GM21619 (cell line): ENCODE results near the gene ABCC3.
"Not testable (repeated sequence)": the region's sequence is repeated elsewhere in the genome, so short reads cannot be mapped to it uniquely, and the experiment has no call there.

Experiments
- ATAC-seq: cut with Tn5 transposase; IDR thresholded peaks from one replicate; pipeline ENCODE4 v1.9.1; 2021; ENCODE audit not compliant: unreplicated experiment

ABCC3 gene

DNA sequence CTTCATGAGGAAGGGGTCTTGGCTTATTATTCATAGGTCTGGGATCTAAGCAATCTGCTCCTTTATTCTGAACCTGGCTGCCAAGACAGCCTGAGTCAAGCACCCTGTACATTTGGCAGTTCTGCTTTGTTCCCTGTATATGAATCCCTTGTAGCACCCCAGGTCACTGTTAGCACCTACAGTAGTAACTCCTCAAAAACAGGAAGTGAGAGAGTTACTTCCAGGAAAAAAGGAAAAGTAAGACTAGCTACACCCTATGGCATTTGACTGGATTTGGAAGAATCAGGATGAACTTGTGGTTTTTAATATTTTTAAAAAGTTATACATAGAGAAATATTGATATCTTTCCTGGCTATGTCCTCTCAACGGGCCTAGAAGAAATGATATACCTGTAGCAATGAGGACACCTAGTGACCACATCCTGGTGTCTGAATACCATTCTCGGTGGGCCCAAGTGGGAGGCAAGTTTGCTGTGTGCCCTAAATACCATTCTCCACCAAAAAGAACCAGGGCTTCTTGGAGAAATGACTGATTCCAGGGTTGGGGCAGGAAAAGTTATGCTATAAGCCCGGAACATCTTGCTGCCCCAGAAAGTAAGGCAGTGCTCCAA lies 63.1 kb downstream of the ABCC3 start:
- no peak for ATAC-seq

DNA sequence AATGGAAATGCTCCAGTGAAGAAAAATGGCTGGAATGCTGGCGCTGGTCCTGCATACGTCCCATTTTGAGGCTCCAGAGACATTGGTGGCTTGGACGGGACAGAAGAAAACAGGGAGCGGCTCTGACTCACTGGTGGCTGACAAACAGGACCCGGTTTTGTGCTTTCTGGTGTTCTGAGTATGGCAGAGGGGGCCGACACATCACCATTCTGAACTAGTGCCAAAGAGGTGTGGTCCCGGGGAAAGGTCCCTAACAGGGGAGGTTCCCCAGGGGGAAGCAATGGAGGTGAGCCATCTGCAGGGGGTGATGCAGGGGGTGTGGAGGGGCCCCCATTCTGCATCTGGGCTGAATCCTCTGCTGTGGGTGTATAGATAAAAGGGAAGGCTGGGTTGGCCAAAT lies 64.7 kb downstream of the ABCC3 start:
- ATAC-seq = no peak

DNA sequence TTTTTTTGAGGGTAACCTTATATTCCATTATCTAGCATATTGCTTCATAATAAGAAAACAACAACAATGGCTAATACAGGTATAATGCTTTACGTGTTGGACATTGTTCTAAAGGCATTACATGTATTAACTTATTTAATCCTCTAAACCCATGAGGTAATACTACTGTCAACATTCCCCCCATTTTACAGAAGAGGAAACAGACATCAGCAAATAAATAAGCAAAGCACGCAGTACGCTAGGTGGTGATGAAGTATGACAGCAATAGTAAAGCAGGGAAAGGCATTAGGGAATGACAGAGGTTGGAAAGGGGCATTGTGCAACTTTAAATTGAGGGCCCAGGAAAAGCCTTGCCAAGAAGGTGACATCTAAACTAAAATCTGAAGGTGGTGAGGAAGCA lies 68.5 kb downstream of the ABCC3 start:
- no peak for ATAC-seq

DNA sequence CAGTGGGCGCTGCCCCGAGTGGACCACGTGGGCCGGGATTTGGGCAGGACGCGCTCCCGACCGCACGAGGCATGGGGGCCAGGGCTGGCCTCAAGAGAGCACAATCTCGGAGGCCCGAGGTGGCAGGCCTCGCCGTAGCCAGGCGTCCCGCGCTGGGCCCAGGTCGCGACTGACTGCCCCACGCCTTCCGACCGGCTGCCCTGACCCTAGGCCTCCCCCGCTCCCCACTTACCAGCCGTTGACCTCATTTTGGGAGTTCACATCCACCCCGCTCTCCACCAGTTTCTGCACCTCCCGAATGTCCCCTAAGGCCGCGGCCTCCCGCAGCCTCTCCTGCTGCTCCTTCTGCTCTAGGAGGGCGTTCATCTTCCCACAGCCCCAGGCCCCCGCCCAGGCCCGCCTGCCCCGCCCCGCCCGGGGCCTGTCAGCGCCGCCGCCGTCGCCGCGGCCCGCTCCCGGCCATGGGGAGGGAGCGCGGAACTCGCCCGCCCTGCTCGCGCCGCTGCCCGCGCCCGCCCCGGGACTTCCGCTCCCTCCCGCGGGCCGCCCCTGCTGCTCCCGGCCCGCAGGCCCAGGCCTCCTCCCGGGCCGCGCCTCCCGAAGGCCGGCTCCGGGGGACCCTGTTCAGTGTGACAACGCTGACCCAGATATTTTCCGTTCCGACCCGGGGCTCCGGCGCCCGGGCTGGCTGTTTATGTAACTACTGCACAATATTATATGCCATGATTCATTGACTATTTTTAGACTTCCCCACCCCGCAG lies 72.8 kb downstream of the ABCC3 start, which contains the start of gene ANKRD40:
ANKRD40 (minus strand) TSS at position 626 of the 761 bp plus-strand sequence; CDS start at position 366, 260 bp downstream.
- peak; percentile 71 for ATAC-seq

DNA sequence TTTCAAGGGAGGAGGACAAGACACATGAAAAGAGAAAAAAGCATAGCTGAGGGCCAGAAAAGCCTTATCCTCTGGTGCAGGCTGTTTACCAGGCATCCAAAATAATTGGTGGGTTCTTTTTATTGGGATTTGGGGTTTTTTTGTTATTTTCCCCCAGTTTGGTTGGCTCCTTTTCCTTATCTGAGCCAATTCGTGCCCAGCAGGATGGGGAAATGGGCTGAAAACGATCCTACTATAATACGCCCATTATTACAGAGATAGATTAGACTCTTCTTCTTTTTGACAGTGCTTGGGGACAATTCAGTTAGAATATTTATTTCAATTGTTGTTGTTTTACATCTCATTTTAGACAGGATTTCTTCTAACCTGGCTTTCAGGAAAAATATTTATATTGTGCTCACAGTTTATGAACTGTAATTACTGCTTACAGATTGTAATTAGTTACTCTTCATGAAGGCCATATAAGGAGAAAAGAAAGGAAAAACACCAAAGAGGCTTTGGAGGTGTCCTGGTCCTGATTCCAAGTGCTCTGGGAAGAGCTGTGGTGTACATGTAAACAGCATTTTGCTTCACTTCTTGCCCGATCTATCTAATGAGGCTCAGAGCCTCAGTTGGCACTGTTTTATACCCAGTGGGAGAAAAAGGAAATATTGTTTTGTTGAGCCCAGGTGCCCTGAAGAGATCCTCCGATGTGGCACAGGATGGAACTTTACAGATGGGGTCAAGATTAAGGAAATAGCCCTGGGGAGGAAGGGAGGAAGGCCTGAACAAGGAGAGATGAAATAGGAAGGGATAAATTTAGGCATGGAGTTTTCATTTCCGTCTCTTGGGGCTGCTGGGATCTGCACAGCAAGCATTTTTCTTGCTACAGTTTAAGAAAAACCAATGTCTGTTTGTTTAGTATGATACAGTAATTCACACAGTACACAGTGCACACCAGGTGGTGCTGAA lies 73.6 kb downstream of the ABCC3 start:
- no peak for ATAC-seq

DNA sequence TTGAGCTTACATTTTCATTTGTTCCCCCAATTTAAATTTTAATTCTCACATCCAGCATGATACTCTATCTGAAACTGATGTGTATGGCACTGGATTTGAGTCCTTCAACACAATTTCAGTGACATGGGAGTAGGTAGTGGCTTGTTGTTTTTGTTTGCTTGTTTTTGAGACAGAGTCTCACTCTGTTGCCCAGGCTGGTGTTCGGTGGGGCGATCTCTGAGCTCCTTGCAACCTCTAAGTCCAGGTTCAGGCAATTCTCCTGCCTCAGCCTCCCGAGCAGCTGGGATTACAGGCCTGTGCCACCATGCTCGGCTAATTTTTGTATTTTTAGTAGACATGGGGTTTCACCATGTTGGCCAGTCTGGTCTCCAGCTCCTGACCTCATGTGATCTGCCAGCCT lies 74.4 kb downstream of the ABCC3 start:
- ATAC-seq = not testable (repeated sequence)

DNA sequence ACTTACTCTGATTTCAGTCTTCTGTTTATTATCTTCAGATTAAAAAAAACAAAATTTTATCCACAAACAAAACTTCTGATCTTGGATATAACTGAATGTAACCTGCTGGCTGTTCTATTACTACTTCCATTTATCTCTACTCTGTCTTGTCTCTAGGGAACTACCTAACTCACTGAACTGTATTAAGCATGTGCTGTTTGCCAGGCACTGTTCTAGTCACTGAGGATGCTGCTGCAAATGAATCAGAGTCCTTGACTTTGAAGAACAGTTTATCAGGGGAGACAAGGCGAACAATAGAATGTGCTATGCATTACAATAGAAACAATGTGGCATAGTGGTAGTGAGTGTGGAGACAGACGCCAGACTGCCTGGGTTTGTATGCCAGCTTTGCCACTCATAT lies 75.3 kb downstream of the ABCC3 start:
- no peak for ATAC-seq

DNA sequence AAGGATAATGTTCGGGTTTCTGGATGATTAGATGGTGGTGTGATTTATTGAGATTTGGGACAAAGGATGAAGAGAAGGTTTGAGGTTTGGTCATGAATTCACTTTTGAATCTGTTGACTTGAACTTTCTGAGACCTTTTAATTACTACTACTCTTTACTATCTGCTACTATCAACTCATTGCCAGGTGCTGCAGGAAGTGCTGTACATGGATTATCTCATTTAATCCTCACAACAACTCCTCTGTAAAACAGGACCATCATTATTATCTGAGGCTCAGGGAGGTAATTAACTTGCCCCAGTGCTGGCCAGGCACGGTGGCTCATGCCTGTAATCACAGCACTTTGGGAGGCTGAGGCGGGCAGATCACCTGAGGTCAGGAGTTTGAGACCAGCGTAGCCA lies 76.0 kb downstream of the ABCC3 start:
- no peak for ATAC-seq

DNA sequence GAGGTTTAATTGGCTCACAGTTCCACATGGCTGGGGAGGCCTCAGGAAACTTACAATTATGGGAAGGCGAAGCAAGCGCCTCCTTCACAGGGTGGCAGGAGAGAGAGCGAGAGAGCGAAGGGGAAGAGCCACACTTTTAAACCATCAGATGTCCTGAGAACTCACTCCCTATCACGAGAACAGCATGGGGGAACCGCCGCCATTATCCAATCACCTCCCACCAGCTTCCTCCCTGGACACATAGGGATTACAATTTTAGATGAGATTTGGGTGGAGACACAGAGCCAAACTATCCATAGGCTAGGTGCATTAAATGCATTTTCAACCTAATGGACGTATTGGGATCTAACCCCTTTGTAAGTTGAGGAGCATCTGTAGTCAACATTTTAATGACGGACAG lies 78.0 kb downstream of the ABCC3 start:
- ATAC-seq = no peak

DNA sequence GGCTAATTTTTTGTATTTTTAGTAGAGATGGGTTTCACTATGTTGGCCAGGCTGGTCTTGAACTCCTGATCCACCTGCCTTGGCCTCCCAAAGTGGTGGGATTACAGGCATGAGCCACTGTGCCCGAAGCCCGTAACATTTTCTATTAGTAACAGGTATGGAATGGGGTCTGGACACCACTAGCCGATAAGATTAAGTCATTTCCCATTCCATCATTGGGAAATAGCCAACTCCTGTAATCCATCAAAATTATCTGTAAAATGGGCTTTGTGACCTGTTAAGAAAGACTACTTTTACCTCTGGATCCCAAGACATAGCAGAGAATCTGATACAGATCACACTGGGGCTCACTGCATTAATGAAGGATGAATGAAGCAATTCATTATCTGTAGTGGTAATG lies 80.8 kb downstream of the ABCC3 start:
- no peak for ATAC-seq

DNA sequence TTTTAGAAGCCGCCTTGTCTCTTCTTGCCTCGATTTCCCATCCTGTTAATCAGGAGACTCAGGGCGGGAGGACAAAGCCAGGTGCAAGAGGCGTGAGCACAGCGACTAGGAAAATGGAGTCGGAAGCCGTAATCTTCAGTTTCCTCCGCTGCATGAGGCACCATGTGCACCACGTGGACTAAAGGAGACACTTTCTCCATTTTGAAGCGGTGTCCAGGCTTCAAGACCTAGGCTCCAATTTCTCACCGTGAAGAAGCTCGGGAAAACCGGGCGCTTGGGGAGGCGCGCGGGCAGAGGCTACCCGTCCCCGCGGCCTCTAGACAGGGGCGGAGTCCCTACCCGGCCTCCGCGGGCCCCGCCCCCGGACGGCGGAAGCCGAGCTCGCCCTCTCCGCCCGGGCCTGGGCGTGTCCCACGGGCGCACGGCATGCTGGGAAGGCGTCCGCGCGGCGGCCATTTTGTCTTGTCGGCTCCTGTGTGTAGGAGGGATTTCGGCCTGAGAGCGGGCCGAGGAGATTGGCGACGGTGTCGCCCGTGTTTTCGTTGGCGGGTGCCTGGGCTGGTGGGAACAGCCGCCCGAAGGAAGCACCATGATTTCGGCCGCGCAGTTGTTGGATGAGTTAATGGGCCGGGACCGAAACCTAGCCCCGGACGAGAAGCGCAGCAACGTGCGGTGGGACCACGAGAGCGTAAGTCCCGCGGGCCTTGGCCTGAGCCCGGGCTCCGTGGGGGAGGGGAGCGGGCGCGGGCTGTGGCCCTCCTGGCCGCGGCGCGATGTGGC lies 84.7 kb downstream of the ABCC3 start, which contains the start of gene LUC7L3:
LUC7L3 (plus strand) TSS at position 460 of the 780 bp plus-strand sequence; CDS start at position 590, 130 bp downstream.
- peak; percentile 86 for ATAC-seq

DNA sequence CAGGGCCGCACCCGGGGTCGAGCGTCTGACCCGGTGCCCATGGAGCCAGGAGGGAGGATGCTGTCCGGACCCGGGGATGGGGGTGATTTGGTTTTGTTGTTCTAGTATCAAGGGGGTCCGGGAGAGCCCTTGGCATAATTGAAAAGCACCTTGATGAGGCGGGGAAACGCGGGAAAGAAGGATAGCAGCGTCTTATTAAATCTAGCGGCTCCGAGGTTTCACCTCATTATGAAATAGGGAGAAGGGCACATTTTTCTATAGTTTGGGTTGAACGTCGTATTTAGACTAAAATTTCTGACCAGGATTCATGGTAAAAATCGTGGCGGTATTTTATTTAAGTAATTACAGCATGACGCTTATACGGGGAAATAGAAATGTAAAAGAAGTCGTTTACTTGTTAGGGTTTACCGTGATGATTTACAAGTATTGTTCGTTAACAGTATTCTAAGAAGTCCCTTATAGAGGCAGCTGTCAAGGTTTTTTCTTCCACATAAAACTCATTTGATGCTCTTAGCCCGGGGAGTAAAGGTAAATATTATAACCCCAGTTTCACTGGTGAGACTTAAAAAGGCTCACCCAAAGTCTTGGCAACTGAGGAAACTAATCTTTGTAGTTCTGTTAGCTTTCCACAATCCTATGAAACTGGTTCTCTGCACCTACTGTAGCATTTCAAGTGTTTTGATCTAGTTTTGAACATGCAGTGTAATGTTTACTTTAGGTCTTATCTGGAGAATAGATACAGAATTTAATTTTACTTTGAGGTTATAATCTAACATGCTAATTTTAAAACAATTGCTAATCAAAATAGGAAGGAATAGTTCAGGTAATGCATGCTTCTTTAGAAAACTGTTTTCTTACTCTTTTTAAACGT lies 85.5 kb downstream of the ABCC3 start:
- ATAC-seq = no peak

DNA sequence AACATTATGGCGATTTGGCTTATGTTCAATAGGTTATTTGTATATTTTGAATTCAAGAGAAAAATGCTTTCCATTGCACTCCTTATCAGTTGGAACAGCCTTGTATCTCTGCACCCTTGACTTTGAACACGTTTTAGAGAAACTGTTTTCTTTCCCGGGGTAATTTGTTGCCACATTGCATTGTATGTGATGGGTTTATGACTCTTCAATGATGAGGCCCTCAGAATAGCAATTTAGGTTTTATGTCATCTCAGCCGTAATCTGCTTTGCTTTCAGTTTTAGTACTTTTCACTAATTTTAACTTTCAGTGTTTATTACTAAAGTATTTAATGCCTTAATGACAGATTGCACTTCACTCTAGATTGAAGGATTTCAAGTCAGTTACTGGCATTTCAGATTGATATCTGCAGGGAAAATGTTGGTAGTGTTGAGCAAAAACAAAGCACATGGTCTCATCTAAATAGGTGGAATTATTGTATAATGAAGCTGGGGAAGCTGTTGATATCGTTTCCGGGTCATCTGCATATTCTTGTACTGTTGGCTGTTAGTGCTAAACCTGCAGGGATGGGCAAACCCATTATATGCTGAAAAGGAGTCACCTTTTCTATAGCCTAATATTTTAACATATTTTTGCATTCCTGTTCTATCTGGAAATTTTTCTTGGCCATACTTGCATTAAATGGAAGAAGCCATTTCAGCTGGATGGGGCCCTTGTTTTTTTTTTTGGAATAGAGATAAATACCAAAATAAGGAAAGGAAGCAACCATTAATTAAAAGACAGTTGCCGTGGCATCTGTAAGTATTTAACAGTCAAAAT lies 86.7 kb downstream of the ABCC3 start:
- no peak for ATAC-seq

DNA sequence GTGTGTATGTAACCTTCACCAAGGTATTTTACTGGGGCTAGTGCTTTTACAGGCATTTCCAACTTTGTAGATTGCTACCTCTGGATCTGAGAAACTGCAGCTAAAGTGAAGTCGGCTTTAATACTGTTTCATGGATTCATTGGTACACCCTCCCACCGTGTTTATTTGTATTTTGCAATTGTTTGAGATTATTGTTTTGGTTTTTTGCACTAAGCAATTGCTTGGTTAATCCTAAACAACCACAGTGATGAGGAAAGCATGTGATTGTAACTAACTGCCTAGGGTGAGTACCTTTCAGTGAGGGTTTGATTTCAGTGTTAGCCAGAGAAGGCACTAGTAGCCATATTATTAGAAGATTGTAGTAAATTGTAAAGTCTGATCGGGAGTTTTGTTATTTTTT lies 88.1 kb downstream of the ABCC3 start:
- ATAC-seq = no peak

DNA sequence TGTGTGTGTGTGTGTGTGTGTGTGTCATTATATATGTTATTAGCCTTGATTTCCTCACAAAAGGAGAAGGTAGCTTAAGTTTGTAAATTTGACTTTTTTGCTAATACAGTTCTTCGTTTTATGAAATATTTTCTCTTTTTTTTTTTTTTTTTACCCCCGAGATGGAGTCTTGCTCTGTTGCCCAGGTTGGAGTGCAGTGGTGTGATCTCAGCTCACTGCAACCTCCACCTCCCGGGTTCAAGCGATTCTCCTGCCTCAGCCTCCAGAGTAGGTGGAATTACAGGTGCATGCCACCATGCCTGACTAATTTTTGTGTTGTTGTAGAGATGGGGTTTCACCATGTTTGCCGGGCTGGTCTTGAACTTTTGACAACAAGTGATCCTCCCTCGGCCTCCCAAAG lies 89.9 kb downstream of the ABCC3 start:
- not testable (repeated sequence) for ATAC-seq

DNA sequence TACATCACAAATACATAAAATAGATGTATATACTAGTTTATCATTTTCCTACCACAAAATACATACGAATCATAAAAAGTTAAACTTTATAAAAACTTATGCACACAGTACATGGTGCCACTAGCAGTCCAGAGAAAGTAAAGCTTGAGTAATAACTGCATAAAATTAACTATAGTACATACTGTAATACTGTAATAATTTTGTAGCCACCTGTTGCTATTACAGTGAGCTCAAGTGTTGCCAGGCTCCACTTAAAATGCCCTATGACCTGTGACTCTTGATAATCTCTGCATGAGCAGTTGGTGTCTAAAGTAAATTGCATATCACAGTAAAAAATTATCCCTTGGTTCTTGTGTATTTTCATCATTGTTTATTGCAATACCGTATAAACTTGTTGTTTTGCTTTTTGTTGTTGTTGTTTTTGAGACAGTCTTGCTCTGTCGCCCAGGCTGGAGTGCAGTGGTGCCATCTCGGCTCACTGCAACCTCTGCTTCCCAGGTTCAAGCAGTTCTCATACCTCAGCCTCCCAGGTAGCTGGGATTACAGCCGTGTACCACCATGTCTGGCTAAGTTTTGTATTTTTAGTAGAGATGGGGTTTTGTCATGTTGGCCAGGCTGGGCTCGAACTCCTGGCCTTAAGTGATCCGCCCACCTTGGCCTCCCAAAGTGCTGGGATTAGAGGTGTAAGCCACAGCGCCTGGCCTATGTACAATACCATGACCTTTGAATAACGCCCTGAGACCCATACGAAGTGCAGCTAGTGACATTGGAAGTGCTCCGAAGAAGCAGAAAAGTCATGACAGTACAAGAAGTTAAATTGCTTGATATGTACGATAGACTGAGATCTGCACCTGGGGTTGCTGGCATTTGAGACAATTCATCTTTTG lies 91.3 kb downstream of the ABCC3 start:
- no peak for ATAC-seq

DNA sequence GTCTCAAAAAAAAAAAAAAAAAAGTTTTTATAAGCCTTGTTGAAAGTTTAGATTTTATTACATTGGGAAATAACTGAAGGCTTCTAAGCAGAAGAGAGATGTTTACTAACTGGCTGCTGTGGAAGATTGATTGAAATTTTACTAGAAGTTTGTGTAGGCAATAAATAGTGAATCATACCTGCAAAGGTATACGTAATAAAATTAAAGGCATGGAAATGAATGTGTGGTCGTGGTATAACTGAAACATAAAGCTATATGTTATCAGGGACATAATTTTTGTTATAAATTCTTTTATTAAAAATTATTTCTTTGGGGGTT lies 93.4 kb downstream of the ABCC3 start:
- ATAC-seq = no peak
